Mesenchymal stem cell (in vitro differentiated cells and primary cell): Measurements from ENCODE around the gene CFAP99.

Experiments used
- DNase-seq: peaks from one replicate; pipeline ENCODE4 v3.0.0-alpha.2; 2013
- H2AFZ ChIP-seq: one replicate; pipeline ENCODE4 v1.6.1; 2013; ENCODE audit warnings: low read depth, mild to moderate bottlenecking, control low read depth, inconsistent platforms, low read length, moderate library complexity
- H2AK5ac ChIP-seq: 2 replicates; pipeline ENCODE4 v1.6.1; 2013; ENCODE audit warnings: low read length, moderate library complexity, mild to moderate bottlenecking, inconsistent platforms; ENCODE audit not compliant: severe bottlenecking
- H2BK120ac ChIP-seq: one replicate; pipeline ENCODE4 v1.6.1; 2013; ENCODE audit warnings: low read depth, mild to moderate bottlenecking, inconsistent platforms, low read length, moderate library complexity
- H2BK12ac ChIP-seq, 2 experiments: one replicate each; pipeline ENCODE4 v1.6.1; 2013; ENCODE audit warnings: inconsistent platforms in 2 of 2, low read length in 2 of 2, mild to moderate bottlenecking in 2 of 2, moderate library complexity in 2 of 2, control low read depth in 1 of 2
- H2BK15ac ChIP-seq: one replicate; pipeline ENCODE4 v1.6.1; 2013; ENCODE audit warnings: mild to moderate bottlenecking, low read depth, inconsistent platforms; ENCODE audit not compliant: poor library complexity, severe bottlenecking
- H2BK5ac ChIP-seq: 2 replicates; pipeline ENCODE4 v1.6.1; 2013; ENCODE audit warnings: low read depth, mild to moderate bottlenecking, low read length, control low read depth, inconsistent platforms; ENCODE audit not compliant: poor library complexity, severe bottlenecking
- H3K14ac ChIP-seq, 2 experiments: one replicate each; pipeline ENCODE4 v1.6.1; 2013; ENCODE audit warnings: inconsistent platforms in 2 of 2, low read length in 2 of 2, control low read depth in 1 of 2, mild to moderate bottlenecking in 1 of 2, moderate library complexity in 1 of 2
- H3K18ac ChIP-seq, 2 experiments: one replicate each; pipeline ENCODE4 v1.6.1; 2013; ENCODE audit warnings: inconsistent platforms in 2 of 2, low read length in 2 of 2, control low read depth in 1 of 2, low read depth in 1 of 2, mild to moderate bottlenecking in 1 of 2
- H3K23ac ChIP-seq, 2 experiments: one replicate each; pipeline ENCODE4 v1.6.1; 2013; ENCODE audit warnings: inconsistent platforms in 2 of 2, low read length in 2 of 2, mild to moderate bottlenecking in 2 of 2, moderate library complexity in 2 of 2, control low read depth in 1 of 2
- H3K27ac ChIP-seq: 2 replicates; pipeline ENCODE4 v1.5.1; 2013; ENCODE audit warnings: mild to moderate bottlenecking, moderate library complexity, low read length, control low read depth, inconsistent platforms; ENCODE audit not compliant: poor library complexity, severe bottlenecking
- H3K27me3 ChIP-seq, 2 experiments: 2 replicates each; pipeline versions ENCODE4 v1.6.1 to v1.7.0; 2013; ENCODE audit warnings: low read length in 2 of 2, mild to moderate bottlenecking in 2 of 2, moderate library complexity in 2 of 2, control low read depth in 1 of 2, inconsistent platforms in 1 of 2; ENCODE audit not compliant: control insufficient read depth in 1 of 2, insufficient read depth in 1 of 2
- H3K36me3 ChIP-seq, 2 experiments: 2 replicates each; pipeline versions ENCODE4 v1.6.1 to v1.7.0; 2013; ENCODE audit warnings: low read length in 2 of 2, control low read depth in 1 of 2, inconsistent platforms in 1 of 2, low read depth in 1 of 2, mild to moderate bottlenecking in 1 of 2; ENCODE audit not compliant: insufficient read depth in 2 of 2, control insufficient read depth in 1 of 2
- H3K4ac ChIP-seq, 2 experiments: one replicate each; pipeline ENCODE4 v1.6.1; 2013; ENCODE audit warnings: inconsistent platforms in 2 of 2, low read length in 2 of 2, mild to moderate bottlenecking in 2 of 2, moderate library complexity in 2 of 2, control low read depth in 1 of 2, low read depth in 1 of 2
- H3K4me1 ChIP-seq: 2 replicates; pipeline ENCODE4 v1.6.1; 2013; ENCODE audit warnings: low read depth, low read length, control low read depth; ENCODE audit not compliant: control insufficient read depth, insufficient read depth
- H3K4me2 ChIP-seq: 2 replicates; pipeline ENCODE4 v1.6.1; 2013; ENCODE audit warnings: low read length, mild to moderate bottlenecking, inconsistent platforms; ENCODE audit not compliant: poor library complexity, severe bottlenecking
- H3K4me3 ChIP-seq, 2 experiments: 2 replicates each; pipeline versions ENCODE4 v1.5.1 to v1.7.0; 2013; ENCODE audit warnings: low read length in 2 of 2, mild to moderate bottlenecking in 2 of 2, control low read depth in 1 of 2, low read depth in 1 of 2; ENCODE audit not compliant: insufficient read depth in 1 of 2
- H3K79me1 ChIP-seq: replicated peaks from 2 replicates; pipeline ENCODE4 v1.6.1; 2013; ENCODE audit warnings: mild to moderate bottlenecking, control low read depth, low read length, inconsistent platforms; ENCODE audit not compliant: poor library complexity, severe bottlenecking
- H3K9ac ChIP-seq: 2 replicates; pipeline ENCODE4 v1.7.0; 2013; ENCODE audit warnings: mild to moderate bottlenecking, low read length, moderate library complexity
- H3K9me3 ChIP-seq: 2 replicates; pipeline ENCODE4 v1.7.0; 2013; ENCODE audit warnings: mild to moderate bottlenecking, low read length; ENCODE audit not compliant: control insufficient read depth
- H4K8ac ChIP-seq: one replicate; pipeline ENCODE4 v1.6.1; 2013; ENCODE audit warnings: inconsistent platforms, mild to moderate bottlenecking, low read length, moderate library complexity
- H4K91ac ChIP-seq: one replicate; pipeline ENCODE4 v1.6.1; 2013; ENCODE audit warnings: mild to moderate bottlenecking, low read length, inconsistent platforms
- WGBS: methylation state at CpG from one replicate; pipeline ENCODE4 v1.1.7; 2013; ENCODE audit warnings: mixed read lengths; 5-methylcytosine and 5-hydroxymethylcytosine counted together

CFAP99 gene

DNA sequence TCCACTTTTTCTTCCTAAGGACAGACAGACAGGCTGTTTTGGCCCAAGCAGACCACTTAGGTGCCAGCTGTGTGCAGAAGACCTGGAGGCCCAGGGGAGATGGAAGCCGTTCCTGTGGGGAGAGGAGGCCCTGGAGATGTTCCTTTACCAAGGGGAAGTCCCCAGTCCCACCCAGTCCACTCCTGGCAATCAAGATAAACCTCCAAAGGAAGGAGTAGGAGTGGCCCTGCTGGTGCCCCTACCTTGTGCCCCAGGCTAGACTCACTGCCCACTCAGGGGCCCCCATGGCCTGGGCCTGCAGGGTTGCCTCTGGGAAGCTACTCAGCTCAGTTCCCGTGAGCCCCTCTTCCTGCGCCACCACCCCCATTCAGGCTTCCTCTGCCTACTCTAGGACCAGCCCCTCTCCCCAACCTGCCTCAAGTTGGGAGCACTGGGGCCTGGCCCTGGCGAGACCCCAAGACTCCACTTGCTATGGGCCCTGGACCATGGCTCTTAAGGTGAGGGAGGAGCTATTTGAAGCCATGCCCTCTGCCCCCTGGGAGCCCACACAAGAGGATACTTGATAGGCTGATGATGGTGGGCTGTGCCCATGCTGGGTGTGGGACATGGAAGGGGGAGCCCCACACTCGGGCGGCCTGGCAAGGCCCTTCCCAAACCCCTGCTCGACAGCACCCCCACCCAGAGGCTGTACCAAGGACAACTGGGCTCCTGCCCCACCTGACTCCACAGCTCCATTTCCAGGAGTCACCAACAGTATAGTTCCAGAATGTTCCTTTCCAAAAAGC lies 25.4 kb downstream of the CFAP99 start:
- Histone ChIP-seq H2BK15ac (no peak overlapping the region), H2AFZ (no peak overlapping the region), H4K91ac (no peak overlapping the region), H3K27me3 (peaks cover 6 to 36% of the 10 kb centered on the region in 2 experiments), H3K4me2 (no peak overlapping the region), H2BK120ac (no peak overlapping the region), H3K27ac (no peak overlapping the region), H3K23ac (no peak overlapping the region), H3K14ac (no peak overlapping the region), H2BK12ac (no peak overlapping the region), H3K4me3 (no peak overlapping the region), H3K36me3 (no peaks in the 10 kb centered on the region), H3K9ac (no peak overlapping the region), H3K4me1 (peaks cover 3% of the 10 kb centered on the region), H2BK5ac (no peak overlapping the region), H3K18ac (no peak overlapping the region), H3K79me1 (no peaks in the 10 kb centered on the region), H4K8ac (no peak overlapping the region), H2AK5ac (no peak overlapping the region), H3K4ac (no peak overlapping the region), H3K9me3 (no peaks in the 10 kb centered on the region)
- DNase-seq = no peak
- WGBS = 91% methylated on average over 6 of the region's 7 CpGs

DNA sequence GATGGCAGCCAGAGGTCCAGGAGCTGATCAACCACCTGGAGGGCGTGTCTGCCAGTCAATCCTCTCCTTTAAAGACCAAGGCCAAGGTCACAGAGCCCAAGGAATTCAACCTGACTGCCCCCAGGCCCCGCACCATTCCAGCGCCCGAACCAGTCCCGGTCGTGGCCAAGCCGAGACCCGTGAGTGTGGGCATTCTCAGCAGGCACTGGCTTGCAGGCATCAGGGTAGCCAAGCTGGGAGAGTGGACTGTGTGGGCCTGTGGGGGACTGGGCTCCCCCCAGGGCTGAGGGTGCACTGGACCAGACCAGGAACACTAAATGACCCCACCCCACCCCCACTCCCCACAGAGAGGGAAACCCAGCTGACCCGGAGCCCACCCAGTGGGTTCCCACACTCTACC lies 26.4 kb downstream of the CFAP99 start:
- H3K4me3 ChIP-seq = no peak overlapping the region
- no peak overlapping the region for H2AFZ ChIP-seq
- peaks cover 2% of the 10 kb centered on the region for H3K4me1 ChIP-seq
- H3K9ac ChIP-seq = no peak overlapping the region
- H3K9me3 ChIP-seq = no peaks in the 10 kb centered on the region
- no peak overlapping the region for H4K8ac ChIP-seq
- no peak overlapping the region for H3K4me2 ChIP-seq
- H2BK15ac ChIP-seq = no peak overlapping the region
- H3K4ac ChIP-seq = no peak overlapping the region
- H2BK12ac ChIP-seq = no peak overlapping the region
- no peak for DNase-seq
- no peaks in the 10 kb centered on the region for H3K79me1 ChIP-seq
- H3K27me3 ChIP-seq = peaks cover 10 to 44% of the 10 kb centered on the region in 2 experiments
- no peak overlapping the region for H3K14ac ChIP-seq
- no peak overlapping the region for H2BK120ac ChIP-seq
- H3K27ac ChIP-seq = no peak overlapping the region
- WGBS = over 99% methylated on average over 9 of the region's 9 CpGs
- H3K18ac ChIP-seq = no peak overlapping the region
- H3K36me3 ChIP-seq = no peaks in the 10 kb centered on the region
- no peak overlapping the region for H2BK5ac ChIP-seq
- no peak overlapping the region for H2AK5ac ChIP-seq
- H3K23ac ChIP-seq = no peak overlapping the region
- H4K91ac ChIP-seq = no peak overlapping the region

DNA sequence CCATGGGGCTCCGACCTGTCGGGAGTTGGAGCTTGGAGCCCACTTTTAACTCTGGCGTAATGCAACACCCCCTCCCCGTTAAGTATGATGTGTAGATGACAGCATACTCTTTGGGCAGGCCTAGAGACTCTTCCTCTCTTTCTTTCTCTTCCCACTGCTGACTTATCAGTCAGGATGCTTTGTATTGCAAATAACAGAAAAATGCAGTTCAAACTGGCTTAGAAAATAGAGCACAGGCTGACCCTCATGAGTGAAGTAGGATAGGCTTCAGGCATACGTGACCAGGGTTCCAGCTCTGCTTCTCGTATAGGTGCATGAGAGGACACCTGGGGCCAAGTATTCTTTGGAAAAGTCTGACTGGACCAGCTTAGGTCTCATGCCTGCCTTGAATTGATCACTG lies 26.8 kb downstream of the CFAP99 start:
- H4K8ac ChIP-seq = no peak overlapping the region
- H2BK12ac ChIP-seq = no peak overlapping the region
- WGBS = 95% methylated on average over 4 of the region's 6 CpGs
- H3K27ac ChIP-seq = no peak overlapping the region
- no peaks in the 10 kb centered on the region for H3K9me3 ChIP-seq
- H2AFZ ChIP-seq = no peak overlapping the region
- H3K23ac ChIP-seq = no peak overlapping the region
- no peak overlapping the region for H2AK5ac ChIP-seq
- H3K18ac ChIP-seq = no peak overlapping the region
- no peak overlapping the region for H3K4ac ChIP-seq
- no peak overlapping the region for H3K14ac ChIP-seq
- no peaks in the 10 kb centered on the region for H3K79me1 ChIP-seq
- H3K4me1 ChIP-seq = peaks cover 2% of the 10 kb centered on the region
- no peak overlapping the region for H3K4me3 ChIP-seq
- no peak overlapping the region for H4K91ac ChIP-seq
- DNase-seq = no peak
- H2BK15ac ChIP-seq = no peak overlapping the region
- no peaks in the 10 kb centered on the region for H3K36me3 ChIP-seq
- no peak overlapping the region for H2BK120ac ChIP-seq
- H2BK5ac ChIP-seq = no peak overlapping the region
- peaks cover 14 to 44% of the 10 kb centered on the region in 2 experiments for H3K27me3 ChIP-seq
- H3K4me2 ChIP-seq = no peak overlapping the region
- no peak overlapping the region for H3K9ac ChIP-seq

DNA sequence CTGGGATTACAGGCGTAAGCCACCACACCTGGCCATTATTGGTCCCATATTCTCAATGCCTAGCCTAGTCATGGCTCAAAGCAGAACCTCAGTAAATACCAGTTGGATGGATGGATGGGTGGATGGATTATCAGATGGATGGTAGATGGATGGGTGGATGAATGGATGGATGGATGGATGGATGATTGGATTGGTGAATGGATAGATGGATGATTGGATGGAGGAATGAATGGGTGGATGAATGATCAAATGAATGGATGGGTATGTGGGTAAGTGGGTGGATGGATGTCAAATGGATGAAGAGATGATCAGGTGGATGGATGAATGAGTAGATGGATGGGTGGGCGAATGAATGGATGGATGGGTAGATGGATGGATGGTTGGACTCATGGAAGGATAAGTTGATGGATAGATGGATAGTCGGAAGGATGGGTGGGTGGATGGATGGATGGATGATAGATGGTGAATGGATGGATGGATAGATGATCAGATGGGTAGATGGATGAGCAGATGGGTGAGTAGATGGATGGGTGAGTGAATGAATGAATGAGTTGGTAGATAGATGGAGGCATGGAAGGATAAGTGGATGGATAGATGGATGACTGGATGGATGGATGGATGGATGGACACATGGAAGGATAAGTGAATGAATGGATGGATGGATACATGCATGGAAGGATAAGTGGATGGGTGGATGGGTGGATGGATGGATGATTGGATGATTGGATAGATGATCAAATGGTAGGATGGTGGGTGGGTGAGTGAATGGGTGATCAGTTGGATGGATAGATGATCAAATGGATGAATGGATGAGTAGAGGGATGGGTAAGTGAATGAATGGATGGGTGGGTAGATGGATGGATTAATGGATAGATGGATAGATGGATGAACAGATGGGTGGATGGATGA lies 28.2 kb downstream of the CFAP99 start:
- no peak overlapping the region for H3K4me3 ChIP-seq
- H3K23ac ChIP-seq = no peak overlapping the region
- H2AK5ac ChIP-seq = no peak overlapping the region
- peaks cover 23 to 52% of the 10 kb centered on the region in 2 experiments for H3K27me3 ChIP-seq
- H3K18ac ChIP-seq = no peak overlapping the region
- peaks cover under 1% of the 10 kb centered on the region for H3K4me1 ChIP-seq
- no peaks in the 10 kb centered on the region for H3K79me1 ChIP-seq
- no peak overlapping the region for H3K14ac ChIP-seq
- no peak overlapping the region for H2BK12ac ChIP-seq
- no peak overlapping the region for H4K8ac ChIP-seq
- H2BK5ac ChIP-seq = no peak overlapping the region
- H2BK120ac ChIP-seq = no peak overlapping the region
- H3K9me3 ChIP-seq = no peaks in the 10 kb centered on the region
- no peak overlapping the region for H3K9ac ChIP-seq
- 76% methylated on average over 3 of the region's 3 CpGs for WGBS
- no peak overlapping the region for H3K4me2 ChIP-seq
- no peak overlapping the region for H2AFZ ChIP-seq
- no peaks in the 10 kb centered on the region for H3K36me3 ChIP-seq
- no peak overlapping the region for H3K27ac ChIP-seq
- H4K91ac ChIP-seq = no peak overlapping the region
- no peak overlapping the region for H3K4ac ChIP-seq
- no peak overlapping the region for H2BK15ac ChIP-seq
- no peak for DNase-seq
